ENCODE results near the gene TTC5.

DNA sequence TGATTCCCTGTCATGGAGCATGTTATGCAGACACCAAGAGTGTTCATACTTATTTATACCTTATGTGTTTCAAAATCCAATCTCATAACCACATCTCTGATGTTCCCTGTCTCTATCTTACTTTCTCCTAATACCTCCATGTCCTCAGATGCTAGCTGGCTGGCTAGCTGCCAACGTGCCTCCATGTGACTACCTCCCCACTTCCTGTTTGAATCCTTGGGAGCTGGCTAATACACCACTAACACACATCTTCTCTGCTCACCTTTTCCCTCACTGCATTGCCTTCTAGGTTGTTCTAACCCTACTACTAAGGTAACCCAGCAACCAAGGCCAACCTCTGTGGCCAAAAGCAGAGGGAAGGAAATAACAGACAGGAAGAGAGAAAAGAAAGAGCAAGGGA, 27.3 kb downstream of the TTC5 start:
- TF ChIP-seq POLR2A (IDR thresholded peaks at IDR 0.05): no peak
- TF ChIP-seq, protein P1, sequence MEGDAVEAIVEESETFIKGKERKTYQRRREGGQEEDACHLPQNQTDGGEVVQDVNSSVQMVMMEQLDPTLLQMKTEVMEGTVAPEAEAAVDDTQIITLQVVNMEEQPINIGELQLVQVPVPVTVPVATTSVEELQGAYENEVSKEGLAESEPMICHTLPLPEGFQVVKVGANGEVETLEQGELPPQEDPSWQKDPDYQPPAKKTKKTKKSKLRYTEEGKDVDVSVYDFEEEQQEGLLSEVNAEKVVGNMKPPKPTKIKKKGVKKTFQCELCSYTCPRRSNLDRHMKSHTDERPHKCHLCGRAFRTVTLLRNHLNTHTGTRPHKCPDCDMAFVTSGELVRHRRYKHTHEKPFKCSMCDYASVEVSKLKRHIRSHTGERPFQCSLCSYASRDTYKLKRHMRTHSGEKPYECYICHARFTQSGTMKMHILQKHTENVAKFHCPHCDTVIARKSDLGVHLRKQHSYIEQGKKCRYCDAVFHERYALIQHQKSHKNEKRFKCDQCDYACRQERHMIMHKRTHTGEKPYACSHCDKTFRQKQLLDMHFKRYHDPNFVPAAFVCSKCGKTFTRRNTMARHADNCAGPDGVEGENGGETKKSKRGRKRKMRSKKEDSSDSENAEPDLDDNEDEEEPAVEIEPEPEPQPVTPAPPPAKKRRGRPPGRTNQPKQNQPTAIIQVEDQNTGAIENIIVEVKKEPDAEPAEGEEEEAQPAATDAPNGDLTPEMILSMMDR (IDR thresholded peaks at IDR 0.05): no peak
- no peak for TF ChIP-seq EP300 (IDR thresholded peaks at IDR 0.05; ENCODE audit: low read depth)
- no peak for TF ChIP-seq POLR2AphosphoS5 (IDR thresholded peaks at IDR 0.05)

Data from transverse colon (tissue), 4 donors.